Measurements from ENCODE around the gene FIBP. TPM values are rescaled to one million over a fixed set of nuclear protein-coding genes. Genes with fewer than 3 reads are reported as not detected.

FIBP gene
- total RNA-seq, 1 donor from 2014 or later, result 67.4 TPM

- TF ChIP-seq EZH2 (IDR thresholded peaks at IDR 0.05; ENCODE audit: insufficient read depth, low read length) (no peak), CTCF (IDR thresholded peaks at IDR 0.05; ENCODE audit: insufficient read depth, low read depth, low read length) (no peak)
- H3K4me3 Mint-ChIP-seq (ENCODE audit: unreplicated experiment), result peak overlapping the region; percentile 60
- no peaks in the 10 kb centered on the region for H3K9me3 ChIP-seq (ENCODE audit: insufficient read depth, low read depth, low read length)
- H3K36me3 Mint-ChIP-seq (ENCODE audit: low read depth, unreplicated experiment), result peaks cover 12% of the 10 kb centered on the region
- no peak overlapping the region for H3K4me3 ChIP-seq (ENCODE audit: insufficient read depth, low read depth, low read length)
- no peak overlapping the region for H3K9ac ChIP-seq (ENCODE audit: low read length)
- H3K79me2 ChIP-seq (ENCODE audit: insufficient read depth, low read length), result peaks cover 59% of the 10 kb centered on the region
- peaks cover 18% of the 10 kb centered on the region for H3K4me1 Mint-ChIP-seq (ENCODE audit: low read depth, unreplicated experiment)
- H3K4me1 ChIP-seq (ENCODE audit: insufficient read depth, low read length), result peaks cover 27% of the 10 kb centered on the region
- peaks cover 28% of the 10 kb centered on the region for H3K36me3 ChIP-seq (ENCODE audit: insufficient read depth, low read length)
- H3K4me2 ChIP-seq (ENCODE audit: low read length), result no peak overlapping the region
- H3K27me3 ChIP-seq (ENCODE audit: insufficient read depth, low read length), result no peaks in the 10 kb centered on the region
- DNase-seq (ENCODE audit: low read depth) (no peak), FAIRE-seq (no peak)
- H3K27ac Mint-ChIP-seq (ENCODE audit: unreplicated experiment), result peak overlapping the region; percentile 26
- H4K20me1 ChIP-seq (ENCODE audit: insufficient read depth, low read length), result peaks cover 82% of the 10 kb centered on the region
- no peaks in the 10 kb centered on the region for H3K27me3 Mint-ChIP-seq (ENCODE audit: low read depth, unreplicated experiment)
- no peaks in the 10 kb centered on the region for H3K9me3 Mint-ChIP-seq (ENCODE audit: unreplicated experiment)
- H2AFZ ChIP-seq (ENCODE audit: low read depth, low read length), result no peak overlapping the region
- no peak overlapping the region for H3K27ac ChIP-seq (ENCODE audit: low read depth, low read length)
These were observed 20.1 kb downstream of the FIBP start for GRCh38 chr11:65868076-65868667.

GRCh38 chr11:65867284-65868071 is 20.8 kb downstream of the FIBP start:
- TF ChIP-seq EZH2 (IDR thresholded peaks at IDR 0.05; ENCODE audit: insufficient read depth, low read length), result no peak
- TF ChIP-seq CTCF (IDR thresholded peaks at IDR 0.05; ENCODE audit: insufficient read depth, low read depth, low read length), result no peak
- no peaks in the 10 kb centered on the region for H3K27me3 ChIP-seq (ENCODE audit: insufficient read depth, low read length)
- no peak for DNase-seq (ENCODE audit: low read depth)
- H3K36me3 ChIP-seq (ENCODE audit: insufficient read depth, low read length), result peaks cover 35% of the 10 kb centered on the region
- H3K9me3 Mint-ChIP-seq (ENCODE audit: unreplicated experiment), result no peaks in the 10 kb centered on the region
- FAIRE-seq, result no peak
- H3K4me2 ChIP-seq (ENCODE audit: low read length), result no peak overlapping the region
- no peaks in the 10 kb centered on the region for H3K9me3 ChIP-seq (ENCODE audit: insufficient read depth, low read depth, low read length)
- H3K79me2 ChIP-seq (ENCODE audit: insufficient read depth, low read length), result peaks cover 62% of the 10 kb centered on the region
- no peak overlapping the region for H3K27ac Mint-ChIP-seq (ENCODE audit: unreplicated experiment)
- peaks cover 89% of the 10 kb centered on the region for H4K20me1 ChIP-seq (ENCODE audit: insufficient read depth, low read length)
- no peak overlapping the region for H3K9ac ChIP-seq (ENCODE audit: low read length)
- H3K27ac ChIP-seq (ENCODE audit: low read depth, low read length), result no peak overlapping the region
- peaks cover 14% of the 10 kb centered on the region for H3K36me3 Mint-ChIP-seq (ENCODE audit: low read depth, unreplicated experiment)
- H3K4me3 ChIP-seq (ENCODE audit: insufficient read depth, low read depth, low read length), result no peak overlapping the region
- no peaks in the 10 kb centered on the region for H3K27me3 Mint-ChIP-seq (ENCODE audit: low read depth, unreplicated experiment)
- H3K4me1 ChIP-seq (ENCODE audit: insufficient read depth, low read length), result peaks cover 27% of the 10 kb centered on the region
- H3K4me1 Mint-ChIP-seq (ENCODE audit: low read depth, unreplicated experiment), result peaks cover 24% of the 10 kb centered on the region
- no peak overlapping the region for H2AFZ ChIP-seq (ENCODE audit: low read depth, low read length)
- peak overlapping the region; percentile 27 for H3K4me3 Mint-ChIP-seq (ENCODE audit: unreplicated experiment)
